Tibial nerve (tissue), 4 donors: ENCODE data around the gene KIAA0753.

Experiments used
- EP300 ChIP-seq, 2 donors: sonication (generic); formaldehyde crosslinking; IDR thresholded peaks; one replicate each; pipeline ENCODE4 v1.6.1; 2017; ENCODE audit warnings: antibody characterized with exemption in 2 of 2, mild to moderate bottlenecking in 1 of 2
- POLR2A ChIP-seq, 2 donors: fragments of 450-650 bp; IDR thresholded peaks; one replicate each; pipeline ENCODE4 v1.6.1; 2017; ENCODE audit warnings: antibody characterized with exemption in 2 of 2, mild to moderate bottlenecking in 2 of 2, moderate library complexity in 2 of 2
- TF ChIP-seq, protein P1 (sequence below), 5 experiments: fragments of 200-600 bp in 3 of 5; fragments of 450-650 bp in 2 of 5; sonication (generic) in 3 of 5; IDR thresholded peaks; one replicate each; pipeline ENCODE4 v1.5.1; 2016 to 2019; ENCODE audit warnings: antibody characterized with exemption in 5 of 5, mild to moderate bottlenecking in 3 of 5, moderate library complexity in 2 of 5

DNA sequence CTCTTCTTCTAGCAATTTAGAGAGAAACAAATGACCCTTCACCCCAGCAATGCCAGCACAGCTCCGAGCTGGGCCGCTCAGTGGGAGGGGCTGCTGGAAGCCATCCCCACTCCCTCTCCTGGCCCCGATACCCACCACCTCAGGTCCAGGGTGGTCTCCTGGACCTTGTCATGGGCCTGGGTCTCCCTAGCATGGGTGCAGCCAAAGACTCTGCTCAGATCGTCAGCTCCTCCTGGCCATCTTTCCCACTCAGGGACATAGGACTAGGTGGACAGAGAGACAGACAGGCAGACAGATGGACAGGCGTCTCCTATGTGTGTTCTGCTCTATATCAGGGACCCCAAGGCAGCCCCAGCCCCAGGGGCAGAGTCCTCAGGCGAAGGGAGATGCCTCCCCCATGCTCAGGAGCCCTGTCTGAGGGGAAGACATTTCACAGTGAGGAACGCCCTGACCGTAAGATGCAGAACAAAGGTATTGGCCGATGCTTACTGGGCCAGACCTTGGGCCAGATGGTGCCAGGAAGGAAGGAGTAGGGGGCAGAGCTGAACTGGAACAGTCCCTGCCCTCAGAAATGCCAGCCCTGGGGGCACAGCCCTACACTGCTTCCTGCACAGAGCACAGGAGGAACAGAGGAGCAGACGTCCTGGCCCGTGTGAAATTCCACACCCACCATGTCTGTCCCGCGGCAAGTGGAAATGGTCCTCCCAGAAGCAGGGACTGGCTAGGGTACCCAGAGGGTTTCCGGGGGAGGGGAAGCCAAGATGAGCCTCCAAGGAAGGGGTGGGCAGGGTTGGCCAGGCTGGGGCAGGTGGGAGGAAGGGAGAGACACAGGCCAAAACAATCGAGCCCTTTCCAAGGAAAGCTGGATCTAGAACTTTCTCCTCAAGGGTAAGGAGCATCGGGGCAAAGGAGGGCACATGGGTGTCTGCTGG lies 97.2 kb downstream of the KIAA0753 start:
- TF ChIP-seq, protein P1, sequence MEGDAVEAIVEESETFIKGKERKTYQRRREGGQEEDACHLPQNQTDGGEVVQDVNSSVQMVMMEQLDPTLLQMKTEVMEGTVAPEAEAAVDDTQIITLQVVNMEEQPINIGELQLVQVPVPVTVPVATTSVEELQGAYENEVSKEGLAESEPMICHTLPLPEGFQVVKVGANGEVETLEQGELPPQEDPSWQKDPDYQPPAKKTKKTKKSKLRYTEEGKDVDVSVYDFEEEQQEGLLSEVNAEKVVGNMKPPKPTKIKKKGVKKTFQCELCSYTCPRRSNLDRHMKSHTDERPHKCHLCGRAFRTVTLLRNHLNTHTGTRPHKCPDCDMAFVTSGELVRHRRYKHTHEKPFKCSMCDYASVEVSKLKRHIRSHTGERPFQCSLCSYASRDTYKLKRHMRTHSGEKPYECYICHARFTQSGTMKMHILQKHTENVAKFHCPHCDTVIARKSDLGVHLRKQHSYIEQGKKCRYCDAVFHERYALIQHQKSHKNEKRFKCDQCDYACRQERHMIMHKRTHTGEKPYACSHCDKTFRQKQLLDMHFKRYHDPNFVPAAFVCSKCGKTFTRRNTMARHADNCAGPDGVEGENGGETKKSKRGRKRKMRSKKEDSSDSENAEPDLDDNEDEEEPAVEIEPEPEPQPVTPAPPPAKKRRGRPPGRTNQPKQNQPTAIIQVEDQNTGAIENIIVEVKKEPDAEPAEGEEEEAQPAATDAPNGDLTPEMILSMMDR (IDR thresholded peaks at IDR 0.05), result no peak
- no peak for TF ChIP-seq POLR2A (IDR thresholded peaks at IDR 0.05)
- TF ChIP-seq EP300 (IDR thresholded peaks at IDR 0.05), result no peak
